K562 (cell line): ENCODE measurements around the gene SRRM5. TPM values are rescaled to one million over a fixed set of nuclear protein-coding genes. Genes with fewer than 3 reads are reported as not detected.
A peak's percentile ranks its signal among the peaks of the same experiment; 100 is the strongest.

Experiments used
- BACH1 ChIP-seq: fragments of 200-800 bp; sonication (Bioruptor generic); IDR thresholded peaks from 2 replicates; pipeline ENCODE4 v1.6.1; 2016; ENCODE audit warnings: missing genetic modification characterization, missing compliant biosample characterization
- BRF1 ChIP-seq: IDR thresholded peaks from 3 replicates; pipeline ENCODE4 v1.6.1; 2011; ENCODE audit warnings: borderline replicate concordance, mild to moderate bottlenecking; ENCODE audit not compliant: insufficient read length; ENCODE audit errors: extremely low read depth
- ETV6 ChIP-seq, 3 experiments: fragments of 150-350 bp in 1 of 3; sonication (generic) in 1 of 3; formaldehyde crosslinking in 1 of 3; IDR thresholded peaks; 2 replicates each; pipeline versions ENCODE4 v1.6.1 to v1.8.0; 2014 to 2022; ENCODE audit warnings: borderline replicate concordance in 2 of 3, low read depth in 2 of 3, antibody characterized with exemption in 1 of 3, low read length in 1 of 3, mild to moderate bottlenecking in 1 of 3, missing genetic modification reagents in 1 of 3
- FOXP1 ChIP-seq: sonication (generic); formaldehyde crosslinking; IDR thresholded peaks from 2 replicates; pipeline ENCODE4 v1.8.0; 2022; ENCODE audit warnings: mild to moderate bottlenecking, missing genetic modification reagents
- HMG20B ChIP-seq: fragments of 250-450 bp; sonication (Bioruptor Pico); IDR thresholded peaks from 2 replicates; pipeline ENCODE4 v1.5.0; 2021; ENCODE audit warnings: mild to moderate bottlenecking
- HNRNPL ChIP-seq: fragments of 200-400 bp; formaldehyde crosslinking; IDR thresholded peaks from 2 replicates; pipeline ENCODE4 v1.6.1; 2017; ENCODE audit warnings: low read depth, mild to moderate bottlenecking, low read length
- KLF10 ChIP-seq: fragments of 250-450 bp; sonication (Bioruptor Pico); IDR thresholded peaks from 2 replicates; pipeline ENCODE4 v1.6.1; 2021; ENCODE audit warnings: matching md5 sums
- MAFG ChIP-seq: fragments of 450-650 bp; conservative IDR thresholded peaks from 2 replicates; pipeline ENCODE4 v1.6.1; 2016; ENCODE audit warnings: missing genetic modification characterization, missing compliant biosample characterization
- NFE2L1 ChIP-seq: fragments of 450-650 bp; IDR thresholded peaks from 2 replicates; pipeline ENCODE4 v1.6.1; 2016; ENCODE audit warnings: missing genetic modification characterization, low read depth, mild to moderate bottlenecking, missing compliant biosample characterization, moderate library complexity, borderline replicate concordance
- NR2C2 ChIP-seq, 2 experiments: fragments of 200-800 bp in 1 of 2; sonication (Bioruptor generic) in 1 of 2; sonication (generic) in 1 of 2; formaldehyde crosslinking in 1 of 2; IDR thresholded peaks; 2 replicates each; pipeline versions ENCODE4 v1.6.1 to v1.8.0; 2016 to 2022; ENCODE audit warnings: mild to moderate bottlenecking in 1 of 2, missing compliant biosample characterization in 1 of 2, missing genetic modification characterization in 1 of 2, missing genetic modification reagents in 1 of 2
- POLR2B ChIP-seq: fragments of 450-650 bp; IDR thresholded peaks from 2 replicates; pipeline ENCODE4 v1.6.1; 2018; ENCODE audit warnings: low read depth; ENCODE audit not compliant: partially characterized antibody
- SMARCA4 ChIP-seq: fragments of 450-650 bp; IDR thresholded peaks from 2 replicates; pipeline ENCODE4 v1.6.1; 2016
- SPI1 ChIP-seq: IDR thresholded peaks from 2 replicates; pipeline ENCODE4 v1.6.1; 2011; ENCODE audit warnings: low read depth, low read length, control low read depth, borderline replicate concordance
- SREBF2 ChIP-seq: sonication (generic); formaldehyde crosslinking; IDR thresholded peaks from 2 replicates; pipeline ENCODE4 v1.4.0; 2020; ENCODE audit warnings: mild to moderate bottlenecking, missing genetic modification reagents
- STAT5A ChIP-seq: IDR thresholded peaks from 2 replicates; pipeline ENCODE4 v1.6.1; 2012; ENCODE audit warnings: low read length, inconsistent platforms, borderline replicate concordance
- TCF7 ChIP-seq: sonication (generic); IDR thresholded peaks from 2 replicates; pipeline ENCODE4 v1.6.1; 2016; ENCODE audit warnings: antibody characterized with exemption, borderline replicate concordance
- ZNF133 ChIP-seq: fragments of 250-450 bp; sonication (Bioruptor Pico); IDR thresholded peaks from 2 replicates; pipeline ENCODE4 v1.4.0; 2020; ENCODE audit warnings: mild to moderate bottlenecking
- ZNF143 ChIP-seq: sonication (generic); formaldehyde crosslinking; IDR thresholded peaks from 2 replicates; pipeline ENCODE4 v1.9.0; 2022; ENCODE audit warnings: mild to moderate bottlenecking, missing genetic modification reagents
- ZNF589 ChIP-seq: fragments of 200-800 bp; sonication (Bioruptor generic); IDR thresholded peaks from 2 replicates; pipeline ENCODE4 v1.6.1; 2016; ENCODE audit warnings: low read depth, missing genetic modification characterization, missing compliant biosample characterization
- ZNF696 ChIP-seq: fragments of 250-450 bp; sonication (Bioruptor Pico); conservative IDR thresholded peaks from 2 replicates; pipeline ENCODE4 v1.4.0; 2020; ENCODE audit warnings: mild to moderate bottlenecking, moderate library complexity
- polyA plus RNA-seq, 8 experiments: library from polyadenylated mRNA; depleted of rRNA in 4 of 8; stranded (reverse) in 5 of 8; unstranded in 3 of 8; fragments of >200 nt; fragmentation: Nextera tagmentation in 2 of 8; fragmentation: Illumina TruSeq in 1 of 8; extraction: Ambion mirVana in 2 of 8; extraction: Trizol in 1 of 8; gene quantifications; 2 replicates each; pipeline versions ENCODE4 v1.2.1 to v1.2.3, GENCODE V29; 2011 to 2014; ENCODE audit warnings: inconsistent platforms in 1 of 8, missing spikeins in 1 of 8
- total RNA-seq, 7 experiments: library from RNA; depleted of rRNA in 6 of 7; stranded (reverse); fragments of >200 nt in 6 of 7; fragmentation: Illumina TruSeq in 2 of 7; extraction: Trizol in 2 of 7; gene quantifications; 2 replicates each; pipeline versions ENCODE4 v1.2.1 to v1.2.3, GENCODE V29; 2011 to 2021; ENCODE audit warnings: low replicate concordance in 1 of 7
- TF ChIP-seq, protein P1 (sequence below): fragments of 250-450 bp; sonication (Bioruptor Pico); IDR thresholded peaks from 2 replicates; pipeline ENCODE4 v1.5.0; 2021
- TF ChIP-seq, protein P2 (sequence below): sonication (generic); formaldehyde crosslinking; IDR thresholded peaks from 2 replicates; pipeline ENCODE4 v1.8.1; 2022; ENCODE audit warnings: missing genetic modification reagents
- TF ChIP-seq, protein P3 (sequence below): fragments of 250-450 bp; sonication (Bioruptor Pico); IDR thresholded peaks from 2 replicates; pipeline ENCODE4 v1.5.0; 2021; ENCODE audit warnings: mild to moderate bottlenecking, borderline replicate concordance

The SRRM5 gene
- total and polyA plus RNA-seq, 9 of the 15 experiments (the other 6 are each of a cell fraction or from before 2014, with no cell fraction given): 0.09 to 0.45 (median 0.18) TPM; not detected in 2

DNA sequence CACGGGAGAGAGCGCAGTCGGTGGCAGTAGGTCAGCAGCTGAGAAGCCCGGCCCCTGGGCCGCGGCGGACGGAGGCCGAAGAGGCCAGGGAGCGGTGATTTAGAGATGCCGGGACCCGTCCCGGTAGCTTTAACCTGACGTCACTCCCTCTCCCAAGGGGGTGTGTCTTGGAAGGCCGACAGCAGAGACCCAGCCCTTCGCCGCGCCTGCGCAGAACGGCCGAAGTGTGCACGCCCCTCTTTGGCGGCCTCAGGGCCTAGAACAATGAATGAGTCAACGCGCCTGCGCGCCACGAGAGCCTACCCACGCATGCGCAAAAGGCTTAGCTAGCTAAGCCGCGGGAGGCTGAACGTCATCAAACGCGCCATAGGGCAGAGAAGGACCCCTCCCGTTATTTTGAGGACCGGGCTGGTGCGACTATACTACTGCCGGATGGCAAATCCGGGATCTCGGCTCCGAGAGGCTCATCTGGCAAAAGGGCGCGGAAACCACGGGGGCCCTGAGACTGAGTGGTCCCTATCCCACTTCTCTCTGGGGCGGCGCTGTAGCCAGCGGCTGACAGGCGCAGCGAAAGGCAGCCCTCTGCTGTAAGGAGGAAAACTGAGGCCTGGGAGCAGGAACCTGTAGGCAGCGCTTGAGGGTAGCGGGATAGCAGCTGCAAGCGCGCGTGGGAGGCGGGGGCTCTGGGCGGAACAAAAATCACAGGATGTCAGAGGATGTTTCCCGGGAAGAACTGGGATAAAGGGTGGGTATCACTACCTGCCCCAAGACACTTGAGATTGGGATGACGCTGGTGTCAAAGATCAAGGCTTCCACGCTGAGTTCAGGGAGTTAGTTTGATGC lies 15.7 kb upstream of the SRRM5 start, which contains the start of the genes IRGQ and ZNF576 (continued):
- TF ChIP-seq, protein P1, sequence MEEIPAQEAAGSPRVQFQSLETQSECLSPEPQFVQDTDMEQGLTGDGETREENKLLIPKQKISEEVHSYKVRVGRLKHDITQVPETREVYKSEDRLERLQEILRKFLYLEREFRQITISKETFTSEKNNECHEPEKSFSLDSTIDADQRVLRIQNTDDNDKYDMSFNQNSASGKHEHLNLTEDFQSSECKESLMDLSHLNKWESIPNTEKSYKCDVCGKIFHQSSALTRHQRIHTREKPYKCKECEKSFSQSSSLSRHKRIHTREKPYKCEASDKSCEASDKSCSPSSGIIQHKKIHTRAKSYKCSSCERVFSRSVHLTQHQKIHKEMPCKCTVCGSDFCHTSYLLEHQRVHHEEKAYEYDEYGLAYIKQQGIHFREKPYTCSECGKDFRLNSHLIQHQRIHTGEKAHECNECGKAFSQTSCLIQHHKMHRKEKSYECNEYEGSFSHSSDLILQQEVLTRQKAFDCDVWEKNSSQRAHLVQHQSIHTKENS (CRISPR knock-in tag): no peak
- no peak; the same call in 1 of the 2 replicates for TF ChIP-seq FOXP1 (CRISPR knock-in tag)
- TF ChIP-seq, protein P2, sequence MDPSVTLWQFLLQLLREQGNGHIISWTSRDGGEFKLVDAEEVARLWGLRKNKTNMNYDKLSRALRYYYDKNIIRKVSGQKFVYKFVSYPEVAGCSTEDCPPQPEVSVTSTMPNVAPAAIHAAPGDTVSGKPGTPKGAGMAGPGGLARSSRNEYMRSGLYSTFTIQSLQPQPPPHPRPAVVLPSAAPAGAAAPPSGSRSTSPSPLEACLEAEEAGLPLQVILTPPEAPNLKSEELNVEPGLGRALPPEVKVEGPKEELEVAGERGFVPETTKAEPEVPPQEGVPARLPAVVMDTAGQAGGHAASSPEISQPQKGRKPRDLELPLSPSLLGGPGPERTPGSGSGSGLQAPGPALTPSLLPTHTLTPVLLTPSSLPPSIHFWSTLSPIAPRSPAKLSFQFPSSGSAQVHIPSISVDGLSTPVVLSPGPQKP: no peak
- TF ChIP-seq HMG20B (CRISPR knock-in tag): no peak
- TF ChIP-seq SREBF2 (CRISPR knock-in tag): no peak
- peak; percentile 42; the same call in 1 of the 2 replicates for TF ChIP-seq SMARCA4
- no peak for TF ChIP-seq NFE2L1 (tag)
- TF ChIP-seq MAFG (tag): no peak
- TF ChIP-seq SPI1: no peak
- no peak for TF ChIP-seq TCF7
- peak; percentile 36; the same call in 1 of the 2 replicates for TF ChIP-seq STAT5A
- TF ChIP-seq POLR2B: peak; percentile 95
- TF ChIP-seq ZNF589 (CRISPR knock-in tag): peak; percentile 69; the same call in 1 of the 2 replicates
- peak; percentile 85 for TF ChIP-seq NR2C2 (CRISPR knock-in tag; IDR thresholded peaks at IDR 0.05)
- TF ChIP-seq NR2C2 (tag; IDR thresholded peaks at IDR 0.05): peak; percentile 98
- peak; percentile 57; the same call in 1 of the 2 replicates for TF ChIP-seq BACH1 (tag)
- no peak for TF ChIP-seq ZNF696
- TF ChIP-seq ETV6 (IDR thresholded peaks at IDR 0.05; ENCODE audit: borderline replicate concordance in 1 of 2, low read depth in 2 of 2, low read length in 1 of 2): no peak
- no peak for TF ChIP-seq ETV6 (CRISPR knock-in tag; IDR thresholded peaks at IDR 0.05; ENCODE audit: borderline replicate concordance)
- no peak for TF ChIP-seq KLF10 (CRISPR knock-in tag)
- TF ChIP-seq, protein P3, sequence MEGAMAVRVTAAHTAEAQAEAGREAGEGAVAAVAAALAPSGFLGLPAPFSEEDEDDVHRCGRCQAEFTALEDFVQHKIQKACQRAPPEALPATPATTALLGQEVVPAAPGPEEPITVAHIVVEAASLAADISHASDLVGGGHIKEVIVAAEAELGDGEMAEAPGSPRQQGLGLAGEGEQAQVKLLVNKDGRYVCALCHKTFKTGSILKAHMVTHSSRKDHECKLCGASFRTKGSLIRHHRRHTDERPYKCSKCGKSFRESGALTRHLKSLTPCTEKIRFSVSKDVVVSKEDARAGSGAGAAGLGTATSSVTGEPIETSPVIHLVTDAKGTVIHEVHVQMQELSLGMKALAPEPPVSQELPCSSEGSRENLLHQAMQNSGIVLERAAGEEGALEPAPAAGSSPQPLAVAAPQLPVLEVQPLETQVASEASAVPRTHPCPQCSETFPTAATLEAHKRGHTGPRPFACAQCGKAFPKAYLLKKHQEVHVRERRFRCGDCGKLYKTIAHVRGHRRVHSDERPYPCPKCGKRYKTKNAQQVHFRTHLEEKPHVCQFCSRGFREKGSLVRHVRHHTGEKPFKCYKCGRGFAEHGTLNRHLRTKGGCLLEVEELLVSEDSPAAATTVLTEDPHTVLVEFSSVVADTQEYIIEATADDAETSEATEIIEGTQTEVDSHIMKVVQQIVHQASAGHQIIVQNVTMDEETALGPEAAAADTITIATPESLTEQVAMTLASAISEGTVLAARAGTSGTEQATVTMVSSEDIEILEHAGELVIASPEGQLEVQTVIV (CRISPR knock-in tag): no peak
- no peak for TF ChIP-seq ZNF133 (CRISPR knock-in tag)
- TF ChIP-seq HNRNPL: no peak
- TF ChIP-seq ZNF143 (CRISPR knock-in tag): 0 out of 2 replicates have a peak, but pooled peaks have one; percentile 25
- no peak for TF ChIP-seq BRF1
